CD14-positive monocyte (primary cell): ENCODE results near the gene ZNF282. TPM values are rescaled to one million over a fixed set of nuclear protein-coding genes. Genes with fewer than 3 reads are reported as not detected.

Experiments
- DNase-seq, 3 donors: peaks; one replicate each; pipeline ENCODE4 v3.0.0-alpha.2; 2011 to 2022
- H2AFZ ChIP-seq: 2 replicates; pipeline ENCODE4 v1.6.0; 2012; ENCODE audit warnings: mild to moderate bottlenecking, low read depth, low read length, inconsistent platforms; ENCODE audit not compliant: insufficient read depth, poor library complexity, severe bottlenecking
- H3K27ac ChIP-seq, 2 donors: 1 replicate in 1 of 2; 2 replicates in 1 of 2; pipeline ENCODE4 v1.5.1; 2012 to 2013; ENCODE audit warnings: low read length in 2 of 2, control low read depth in 1 of 2, inconsistent platforms in 1 of 2, low read depth in 1 of 2, mild to moderate bottlenecking in 1 of 2
- H3K27me3 ChIP-seq, 2 donors: one replicate each; pipeline versions ENCODE4 v1.6.0 to v1.6.1; 2011 to 2013; ENCODE audit warnings: low read length in 2 of 2; ENCODE audit not compliant: control insufficient read depth in 2 of 2, insufficient read depth in 2 of 2
- H3K36me3 ChIP-seq, 2 donors: replicated peaks in 1 of 2; 1 replicate in 1 of 2; 2 replicates in 1 of 2; pipeline versions ENCODE4 v1.5.1 to v1.6.1; 2012 to 2013; ENCODE audit warnings: low read length in 2 of 2, control low read depth in 1 of 2, inconsistent platforms in 1 of 2, mild to moderate bottlenecking in 1 of 2; ENCODE audit not compliant: insufficient read depth in 2 of 2, control insufficient read depth in 1 of 2
- H3K4me1 ChIP-seq, 2 donors: 1 replicate in 1 of 2; 2 replicates in 1 of 2; pipeline versions ENCODE4 v1.5.1 to v1.6.1; 2012 to 2013; ENCODE audit warnings: low read length in 2 of 2, control low read depth in 1 of 2, inconsistent platforms in 1 of 2, mild to moderate bottlenecking in 1 of 2, moderate library complexity in 1 of 2; ENCODE audit not compliant: insufficient read depth in 2 of 2, control insufficient read depth in 1 of 2
- H3K4me2 ChIP-seq: replicated peaks from 2 replicates; pipeline ENCODE3; 2012; ENCODE audit warnings: low read length, moderate library complexity, mild to moderate bottlenecking; ENCODE audit not compliant: poor library complexity, severe bottlenecking; ENCODE audit errors: extremely low read depth
- H3K4me3 ChIP-seq, 3 experiments: fragments of 200-600 bp in 1 of 3; sonication (generic) in 1 of 3; replicated peaks in 1 of 3; 1 replicate in 2 of 3; 2 replicates in 1 of 3; pipeline ENCODE4 v1.5.1; 2011 to 2013; ENCODE audit warnings: low read length in 3 of 3, mild to moderate bottlenecking in 3 of 3, control low read depth in 2 of 3, low read depth in 2 of 3, inconsistent platforms in 1 of 3, moderate library complexity in 1 of 3
- H3K79me2 ChIP-seq: 2 replicates; pipeline ENCODE4 v1.6.0; 2012; ENCODE audit warnings: mild to moderate bottlenecking, control low read depth, inconsistent platforms, low read length, moderate library complexity; ENCODE audit not compliant: insufficient read depth
- H3K9ac ChIP-seq: 2 replicates; pipeline ENCODE4 v1.6.0; 2017; ENCODE audit warnings: low read length, mild to moderate bottlenecking; ENCODE audit not compliant: insufficient read depth, poor library complexity, severe bottlenecking
- H3K9me3 ChIP-seq, 2 donors: replicated peaks in 1 of 2; 1 replicate in 1 of 2; 2 replicates in 1 of 2; pipeline versions ENCODE4 v1.5.1 to v1.6.1; 2012 to 2013; ENCODE audit warnings: low read length in 2 of 2, control low read depth in 1 of 2; ENCODE audit not compliant: control insufficient read depth in 1 of 2, insufficient read depth in 1 of 2
- H4K20me1 ChIP-seq: 2 replicates; pipeline ENCODE4 v1.6.0; 2012; ENCODE audit warnings: mild to moderate bottlenecking, low read length, control low read depth, moderate library complexity; ENCODE audit not compliant: insufficient read depth
- H3K27ac Mint-ChIP-seq, 7 donors: one replicate each; pipeline ENCODE4 v1.8.0; 2020; ENCODE audit warnings: mild to moderate bottlenecking in 7 of 7, mixed read lengths in 7 of 7, moderate library complexity in 6 of 7, inconsistent platforms in 2 of 7
- H3K27me3 Mint-ChIP-seq, 3 donors: one replicate each; pipeline ENCODE4 v1.8.0; 2021 to 2022; ENCODE audit warnings: low read depth in 3 of 3, mild to moderate bottlenecking in 3 of 3, mixed read lengths in 3 of 3, moderate library complexity in 3 of 3, inconsistent platforms in 1 of 3
- H3K36me3 Mint-ChIP-seq, 2 donors: one replicate each; pipeline ENCODE4 v1.8.0; 2020; ENCODE audit warnings: mixed read lengths in 2 of 2, inconsistent platforms in 1 of 2, mild to moderate bottlenecking in 1 of 2
- H3K4me1 Mint-ChIP-seq: one replicate; pipeline ENCODE4 v1.8.0; 2020; ENCODE audit warnings: mild to moderate bottlenecking, mixed read lengths
- H3K4me3 Mint-ChIP-seq, 2 donors: one replicate each; pipeline ENCODE4 v1.8.0; 2020; ENCODE audit warnings: mild to moderate bottlenecking in 2 of 2, mixed read lengths in 2 of 2, moderate library complexity in 1 of 2
- H3K9me3 Mint-ChIP-seq, 7 donors: one replicate each; pipeline ENCODE4 v1.8.0; 2020 to 2022; ENCODE audit warnings: mixed read lengths in 7 of 7, mild to moderate bottlenecking in 6 of 7, moderate library complexity in 6 of 7, inconsistent platforms in 2 of 7
- WGBS: methylation state at CpG from one replicate; pipeline ENCODE4 v1.1.5; 2013; ENCODE audit warnings: missing lambda C conversion rate; ENCODE audit not compliant: insufficient coverage; 5-methylcytosine and 5-hydroxymethylcytosine counted together
- intact Hi-C, 2 donors: fragments of 100-400 bp; cut with micrococcal nuclease; formaldehyde crosslinking; loops; one replicate each; pipeline versions ENCODE4 v1.15.0 to v1.15.1; 2023
- polyA plus RNA-seq, 3 donors: library from polyadenylated mRNA; depleted of rRNA in 1 of 3; unstranded in 2 of 3; stranded (reverse) in 1 of 3; fragments of 300-500 nt in 2 of 3; fragments of >200 nt in 1 of 3; fragmentation: Illumina TruSeq in 2 of 3; gene quantifications; 1 replicate in 2 of 3; 2 replicates in 1 of 3; pipeline ENCODE4 v1.2.3, GENCODE V29; 2012 to 2021
- TF ChIP-seq, protein P1 (sequence below): fragments of 200-600 bp; IDR thresholded peaks from one replicate; pipeline ENCODE4 v1.8.0; 2022; ENCODE audit warnings: antibody characterized with exemption, mild to moderate bottlenecking

ZNF282 gene
- polyA plus RNA-seq, 3 donors, result 0.51 to 6.2 (median 0.86) TPM

DNA sequence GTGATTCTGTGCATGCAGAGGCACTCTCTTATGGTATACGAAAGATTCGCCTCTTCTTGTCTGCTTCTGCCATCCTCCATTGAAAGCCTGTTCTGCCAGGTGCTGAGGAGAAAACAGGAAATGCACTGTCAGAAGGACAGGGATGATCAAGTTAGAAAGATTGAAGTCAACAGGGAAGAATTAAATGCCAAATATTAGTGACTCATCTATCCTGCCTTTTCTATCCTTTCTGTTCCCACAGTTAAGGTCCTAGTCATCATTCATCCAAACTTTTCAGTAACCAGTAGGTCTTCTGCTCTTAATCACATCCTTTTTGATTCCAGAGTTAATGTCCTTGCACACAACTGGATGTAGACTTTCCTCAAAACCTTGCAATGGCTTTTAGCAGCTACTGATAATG, 61.8 kb downstream of the ZNF282 start:
- H3K36me3 ChIP-seq, result peaks cover 33 to 44% of the 10 kb centered on the region in 2 donors
- H3K36me3 Mint-ChIP-seq, result peaks cover 36 to 43% of the 10 kb centered on the region in 2 donors
- peaks cover 8% of the 10 kb centered on the region for H3K4me1 Mint-ChIP-seq
- peaks cover 0 to 2% (median 0%) of the 10 kb centered on the region in 7 donors for H3K9me3 Mint-ChIP-seq
- peaks cover 6 to 13% of the 10 kb centered on the region in 2 donors for H3K4me1 ChIP-seq
- intact Hi-C loops, result no loop called here
- no peak overlapping the region for H3K4me3 Mint-ChIP-seq
- no CpG with 5 or more reads among the region's 2 CpGs for WGBS
- no peak overlapping the region for H2AFZ ChIP-seq
- H3K4me3 ChIP-seq, result no peak overlapping the region
- no peaks in the 10 kb centered on the region for H3K27me3 ChIP-seq
- no peak overlapping the region for H3K4me2 ChIP-seq
- H3K9ac ChIP-seq, result no peak overlapping the region
- no peak overlapping the region for H3K27ac ChIP-seq
- H3K27me3 Mint-ChIP-seq, result peaks cover 0 to 2% (median 2%) of the 10 kb centered on the region in 3 donors
- H3K9me3 ChIP-seq, result no peaks in the 10 kb centered on the region
- H3K27ac Mint-ChIP-seq, result no peak overlapping the region
- no peak for DNase-seq
- no peaks in the 10 kb centered on the region for H3K79me2 ChIP-seq
- TF ChIP-seq, protein P1, sequence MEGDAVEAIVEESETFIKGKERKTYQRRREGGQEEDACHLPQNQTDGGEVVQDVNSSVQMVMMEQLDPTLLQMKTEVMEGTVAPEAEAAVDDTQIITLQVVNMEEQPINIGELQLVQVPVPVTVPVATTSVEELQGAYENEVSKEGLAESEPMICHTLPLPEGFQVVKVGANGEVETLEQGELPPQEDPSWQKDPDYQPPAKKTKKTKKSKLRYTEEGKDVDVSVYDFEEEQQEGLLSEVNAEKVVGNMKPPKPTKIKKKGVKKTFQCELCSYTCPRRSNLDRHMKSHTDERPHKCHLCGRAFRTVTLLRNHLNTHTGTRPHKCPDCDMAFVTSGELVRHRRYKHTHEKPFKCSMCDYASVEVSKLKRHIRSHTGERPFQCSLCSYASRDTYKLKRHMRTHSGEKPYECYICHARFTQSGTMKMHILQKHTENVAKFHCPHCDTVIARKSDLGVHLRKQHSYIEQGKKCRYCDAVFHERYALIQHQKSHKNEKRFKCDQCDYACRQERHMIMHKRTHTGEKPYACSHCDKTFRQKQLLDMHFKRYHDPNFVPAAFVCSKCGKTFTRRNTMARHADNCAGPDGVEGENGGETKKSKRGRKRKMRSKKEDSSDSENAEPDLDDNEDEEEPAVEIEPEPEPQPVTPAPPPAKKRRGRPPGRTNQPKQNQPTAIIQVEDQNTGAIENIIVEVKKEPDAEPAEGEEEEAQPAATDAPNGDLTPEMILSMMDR, result no peak
- no peaks in the 10 kb centered on the region for H4K20me1 ChIP-seq

DNA sequence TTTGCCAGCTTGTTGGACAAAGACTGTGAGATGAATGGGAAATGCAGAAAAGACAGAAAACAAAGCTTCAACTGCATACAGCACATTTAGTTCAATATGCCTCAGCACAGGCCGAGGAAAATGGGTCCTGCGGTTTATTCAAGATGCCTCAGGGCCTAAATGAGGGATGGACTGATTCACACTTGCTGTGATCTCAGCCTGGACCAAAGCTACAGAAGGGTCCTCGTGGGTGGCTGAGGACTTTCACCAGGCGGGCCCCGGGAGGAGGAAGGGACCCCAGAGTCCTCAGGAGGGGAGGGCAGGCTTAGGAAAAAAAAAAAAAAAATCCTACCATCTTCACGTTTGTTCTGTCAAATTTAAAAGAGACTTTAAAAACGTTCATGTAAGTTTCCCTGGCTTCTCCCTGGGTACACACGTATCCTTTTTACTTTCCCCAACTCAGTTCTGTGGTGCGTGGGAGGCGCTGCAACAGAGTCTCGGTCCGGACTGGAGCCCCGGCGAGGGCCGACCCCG, 66.0 kb downstream of the ZNF282 start:
- Mint-ChIP-seq H3K27ac (peak overlapping the region; percentile 40 to 88 (median 49)), H3K36me3 (peaks cover 9% of the 10 kb centered on the region in 2 donors), H3K4me3 (peak overlapping the region; percentile 80 to 92), H3K27me3 (peaks cover 2% of the 10 kb centered on the region in 3 donors), H3K4me1 (peaks cover 14% of the 10 kb centered on the region), H3K9me3 (peaks cover 0 to 7% (median 2%) of the 10 kb centered on the region in 7 donors)
- H3K27ac ChIP-seq, result peak overlapping the region; percentile 35 to 70
- peaks cover 5 to 12% of the 10 kb centered on the region in 2 donors for H3K36me3 ChIP-seq
- peaks cover 0 to 2% of the 10 kb centered on the region in 2 donors for H3K9me3 ChIP-seq
- peak overlapping the region; percentile 79 for H3K4me2 ChIP-seq
- 6% methylated on average over 11 of the region's 16 CpGs for WGBS
- intact Hi-C loops, result loop anchor here in 1 of 2 donors (5.0 kb wide), 1 partner anchor 236 kb away; the partner anchor contains the start of gene ZNF746
- peak overlapping the region; percentile 90 for H2AFZ ChIP-seq
- peaks cover 12 to 22% of the 10 kb centered on the region in 2 donors for H3K4me1 ChIP-seq
- H3K4me3 ChIP-seq, result peak overlapping the region; percentile 36 to 71 (median 55)
- no peak for DNase-seq
- no peaks in the 10 kb centered on the region for H3K79me2 ChIP-seq
- TF ChIP-seq, protein P1, result no peak
- H3K9ac ChIP-seq, result peak overlapping the region; percentile 77
- H3K27me3 ChIP-seq, result no peaks in the 10 kb centered on the region
- H4K20me1 ChIP-seq, result peaks cover 8% of the 10 kb centered on the region
